CD14-positive monocyte (primary cell): Measurements from ENCODE around the gene RBFOX2. TPM values are rescaled to one million over a fixed set of nuclear protein-coding genes. Genes with fewer than 3 reads are reported as not detected.

Experiments used
- DNase-seq, 3 donors: peaks; one replicate each; pipeline ENCODE4 v3.0.0-alpha.2; 2011 to 2022
- H2AFZ ChIP-seq: 2 replicates; pipeline ENCODE4 v1.6.0; 2012; ENCODE audit warnings: mild to moderate bottlenecking, low read depth, low read length, inconsistent platforms; ENCODE audit not compliant: insufficient read depth, poor library complexity, severe bottlenecking
- H3K27ac ChIP-seq, 2 donors: 1 replicate in 1 of 2; 2 replicates in 1 of 2; pipeline ENCODE4 v1.5.1; 2012 to 2013; ENCODE audit warnings: low read length in 2 of 2, control low read depth in 1 of 2, inconsistent platforms in 1 of 2, low read depth in 1 of 2, mild to moderate bottlenecking in 1 of 2
- H3K27me3 ChIP-seq, 2 donors: one replicate each; pipeline versions ENCODE4 v1.6.0 to v1.6.1; 2011 to 2013; ENCODE audit warnings: low read length in 2 of 2; ENCODE audit not compliant: control insufficient read depth in 2 of 2, insufficient read depth in 2 of 2
- H3K36me3 ChIP-seq, 2 donors: replicated peaks in 1 of 2; 1 replicate in 1 of 2; 2 replicates in 1 of 2; pipeline versions ENCODE4 v1.5.1 to v1.6.1; 2012 to 2013; ENCODE audit warnings: low read length in 2 of 2, control low read depth in 1 of 2, inconsistent platforms in 1 of 2, mild to moderate bottlenecking in 1 of 2; ENCODE audit not compliant: insufficient read depth in 2 of 2, control insufficient read depth in 1 of 2
- H3K4me1 ChIP-seq, 2 donors: 1 replicate in 1 of 2; 2 replicates in 1 of 2; pipeline versions ENCODE4 v1.5.1 to v1.6.1; 2012 to 2013; ENCODE audit warnings: low read length in 2 of 2, control low read depth in 1 of 2, inconsistent platforms in 1 of 2, mild to moderate bottlenecking in 1 of 2, moderate library complexity in 1 of 2; ENCODE audit not compliant: insufficient read depth in 2 of 2, control insufficient read depth in 1 of 2
- H3K4me2 ChIP-seq: replicated peaks from 2 replicates; pipeline ENCODE3; 2012; ENCODE audit warnings: low read length, moderate library complexity, mild to moderate bottlenecking; ENCODE audit not compliant: poor library complexity, severe bottlenecking; ENCODE audit errors: extremely low read depth
- H3K4me3 ChIP-seq, 3 experiments: fragments of 200-600 bp in 1 of 3; sonication (generic) in 1 of 3; replicated peaks in 1 of 3; 1 replicate in 2 of 3; 2 replicates in 1 of 3; pipeline ENCODE4 v1.5.1; 2011 to 2013; ENCODE audit warnings: low read length in 3 of 3, mild to moderate bottlenecking in 3 of 3, control low read depth in 2 of 3, low read depth in 2 of 3, inconsistent platforms in 1 of 3, moderate library complexity in 1 of 3
- H3K79me2 ChIP-seq: 2 replicates; pipeline ENCODE4 v1.6.0; 2012; ENCODE audit warnings: mild to moderate bottlenecking, control low read depth, inconsistent platforms, low read length, moderate library complexity; ENCODE audit not compliant: insufficient read depth
- H3K9ac ChIP-seq: 2 replicates; pipeline ENCODE4 v1.6.0; 2017; ENCODE audit warnings: low read length, mild to moderate bottlenecking; ENCODE audit not compliant: insufficient read depth, poor library complexity, severe bottlenecking
- H3K9me3 ChIP-seq, 2 donors: replicated peaks in 1 of 2; 1 replicate in 1 of 2; 2 replicates in 1 of 2; pipeline versions ENCODE4 v1.5.1 to v1.6.1; 2012 to 2013; ENCODE audit warnings: low read length in 2 of 2, control low read depth in 1 of 2; ENCODE audit not compliant: control insufficient read depth in 1 of 2, insufficient read depth in 1 of 2
- H4K20me1 ChIP-seq: 2 replicates; pipeline ENCODE4 v1.6.0; 2012; ENCODE audit warnings: mild to moderate bottlenecking, low read length, control low read depth, moderate library complexity; ENCODE audit not compliant: insufficient read depth
- H3K27ac Mint-ChIP-seq, 7 donors: one replicate each; pipeline ENCODE4 v1.8.0; 2020; ENCODE audit warnings: mild to moderate bottlenecking in 7 of 7, mixed read lengths in 7 of 7, moderate library complexity in 6 of 7, inconsistent platforms in 2 of 7
- H3K27me3 Mint-ChIP-seq, 3 donors: one replicate each; pipeline ENCODE4 v1.8.0; 2021 to 2022; ENCODE audit warnings: low read depth in 3 of 3, mild to moderate bottlenecking in 3 of 3, mixed read lengths in 3 of 3, moderate library complexity in 3 of 3, inconsistent platforms in 1 of 3
- H3K36me3 Mint-ChIP-seq, 2 donors: one replicate each; pipeline ENCODE4 v1.8.0; 2020; ENCODE audit warnings: mixed read lengths in 2 of 2, inconsistent platforms in 1 of 2, mild to moderate bottlenecking in 1 of 2
- H3K4me1 Mint-ChIP-seq: one replicate; pipeline ENCODE4 v1.8.0; 2020; ENCODE audit warnings: mild to moderate bottlenecking, mixed read lengths
- H3K4me3 Mint-ChIP-seq, 2 donors: one replicate each; pipeline ENCODE4 v1.8.0; 2020; ENCODE audit warnings: mild to moderate bottlenecking in 2 of 2, mixed read lengths in 2 of 2, moderate library complexity in 1 of 2
- H3K9me3 Mint-ChIP-seq, 7 donors: one replicate each; pipeline ENCODE4 v1.8.0; 2020 to 2022; ENCODE audit warnings: mixed read lengths in 7 of 7, mild to moderate bottlenecking in 6 of 7, moderate library complexity in 6 of 7, inconsistent platforms in 2 of 7
- WGBS: methylation state at CpG from one replicate; pipeline ENCODE4 v1.1.5; 2013; ENCODE audit warnings: missing lambda C conversion rate; ENCODE audit not compliant: insufficient coverage; 5-methylcytosine and 5-hydroxymethylcytosine counted together
- intact Hi-C, 2 donors: fragments of 100-400 bp; cut with micrococcal nuclease; formaldehyde crosslinking; loops; one replicate each; pipeline versions ENCODE4 v1.15.0 to v1.15.1; 2023
- polyA plus RNA-seq, 3 donors: library from polyadenylated mRNA; depleted of rRNA in 1 of 3; unstranded in 2 of 3; stranded (reverse) in 1 of 3; fragments of 300-500 nt in 2 of 3; fragments of >200 nt in 1 of 3; fragmentation: Illumina TruSeq in 2 of 3; gene quantifications; 1 replicate in 2 of 3; 2 replicates in 1 of 3; pipeline ENCODE4 v1.2.3, GENCODE V29; 2012 to 2021
- TF ChIP-seq, protein P1 (sequence below): fragments of 200-600 bp; IDR thresholded peaks from one replicate; pipeline ENCODE4 v1.8.0; 2022; ENCODE audit warnings: antibody characterized with exemption, mild to moderate bottlenecking

RBFOX2 gene
- polyA plus RNA-seq, 3 donors: not detected

- 100% methylated on average over 1 of the region's 1 CpG for WGBS
- Mint-ChIP-seq H3K4me3 (no peak overlapping the region), H3K4me1 (no peaks in the 10 kb centered on the region), H3K27me3 (peaks cover 3 to 6% (median 6%) of the 10 kb centered on the region in 3 donors), H3K36me3 (no peaks in the 10 kb centered on the region), H3K9me3 (no peaks in the 10 kb centered on the region), H3K27ac (no peak overlapping the region)
- Histone ChIP-seq H3K4me1 (no peaks in the 10 kb centered on the region), H3K9me3 (no peaks in the 10 kb centered on the region), H2AFZ (no peak overlapping the region), H4K20me1 (no peaks in the 10 kb centered on the region), H3K79me2 (no peaks in the 10 kb centered on the region), H3K36me3 (no peaks in the 10 kb centered on the region), H3K4me2 (no peak overlapping the region), H3K27ac (no peak overlapping the region), H3K27me3 (no peaks in the 10 kb centered on the region), H3K4me3 (no peak overlapping the region), H3K9ac (no peak overlapping the region)
- TF ChIP-seq, protein P1, sequence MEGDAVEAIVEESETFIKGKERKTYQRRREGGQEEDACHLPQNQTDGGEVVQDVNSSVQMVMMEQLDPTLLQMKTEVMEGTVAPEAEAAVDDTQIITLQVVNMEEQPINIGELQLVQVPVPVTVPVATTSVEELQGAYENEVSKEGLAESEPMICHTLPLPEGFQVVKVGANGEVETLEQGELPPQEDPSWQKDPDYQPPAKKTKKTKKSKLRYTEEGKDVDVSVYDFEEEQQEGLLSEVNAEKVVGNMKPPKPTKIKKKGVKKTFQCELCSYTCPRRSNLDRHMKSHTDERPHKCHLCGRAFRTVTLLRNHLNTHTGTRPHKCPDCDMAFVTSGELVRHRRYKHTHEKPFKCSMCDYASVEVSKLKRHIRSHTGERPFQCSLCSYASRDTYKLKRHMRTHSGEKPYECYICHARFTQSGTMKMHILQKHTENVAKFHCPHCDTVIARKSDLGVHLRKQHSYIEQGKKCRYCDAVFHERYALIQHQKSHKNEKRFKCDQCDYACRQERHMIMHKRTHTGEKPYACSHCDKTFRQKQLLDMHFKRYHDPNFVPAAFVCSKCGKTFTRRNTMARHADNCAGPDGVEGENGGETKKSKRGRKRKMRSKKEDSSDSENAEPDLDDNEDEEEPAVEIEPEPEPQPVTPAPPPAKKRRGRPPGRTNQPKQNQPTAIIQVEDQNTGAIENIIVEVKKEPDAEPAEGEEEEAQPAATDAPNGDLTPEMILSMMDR: no peak
- intact Hi-C loops: no loop called here
- DNase-seq: no peak
Measured at GRCh38 chr22:35735542-35735941, 293.1 kb downstream of the RBFOX2 start.

DNA sequence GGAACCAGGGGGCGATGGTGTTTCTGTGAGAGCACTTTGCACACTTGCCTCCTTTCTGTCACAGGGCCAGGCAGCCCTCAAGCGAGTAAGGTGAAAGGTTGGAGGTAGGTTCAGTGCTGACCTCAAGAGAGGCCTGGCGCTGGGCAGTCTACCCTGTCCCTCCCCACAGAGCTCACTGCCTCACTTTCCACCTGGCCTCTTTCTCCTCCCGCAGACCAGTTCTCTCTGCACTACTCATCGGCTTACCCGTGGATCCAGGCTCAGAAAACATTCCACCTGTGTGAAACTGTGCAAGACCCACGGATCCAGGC is 294.2 kb downstream of the RBFOX2 start:
- Mint-ChIP-seq H3K9me3 (no peaks in the 10 kb centered on the region), H3K27ac (no peak overlapping the region), H3K36me3 (no peaks in the 10 kb centered on the region), H3K27me3 (peaks cover 3 to 9% (median 6%) of the 10 kb centered on the region in 3 donors), H3K4me3 (no peak overlapping the region), H3K4me1 (no peaks in the 10 kb centered on the region)
- H3K27me3 ChIP-seq: no peaks in the 10 kb centered on the region
- no peaks in the 10 kb centered on the region for H3K36me3 ChIP-seq
- H3K4me1 ChIP-seq: no peaks in the 10 kb centered on the region
- H3K4me3 ChIP-seq: no peak overlapping the region
- no peak overlapping the region for H3K9ac ChIP-seq
- no peak overlapping the region for H3K4me2 ChIP-seq
- no peak overlapping the region for H3K27ac ChIP-seq
- H2AFZ ChIP-seq: no peak overlapping the region
- no peaks in the 10 kb centered on the region for H3K9me3 ChIP-seq
- intact Hi-C loops: no loop called here
- TF ChIP-seq, protein P1: no peak
- no peaks in the 10 kb centered on the region for H4K20me1 ChIP-seq
- 93% methylated on average over 3 of the region's 7 CpGs for WGBS
- no peak for DNase-seq
- no peaks in the 10 kb centered on the region for H3K79me2 ChIP-seq
